ENCODE measurements around the gene BFSP1.
A peak's percentile ranks its signal among the peaks of the same experiment; 100 is the strongest.

The BFSP1 gene

DNA sequence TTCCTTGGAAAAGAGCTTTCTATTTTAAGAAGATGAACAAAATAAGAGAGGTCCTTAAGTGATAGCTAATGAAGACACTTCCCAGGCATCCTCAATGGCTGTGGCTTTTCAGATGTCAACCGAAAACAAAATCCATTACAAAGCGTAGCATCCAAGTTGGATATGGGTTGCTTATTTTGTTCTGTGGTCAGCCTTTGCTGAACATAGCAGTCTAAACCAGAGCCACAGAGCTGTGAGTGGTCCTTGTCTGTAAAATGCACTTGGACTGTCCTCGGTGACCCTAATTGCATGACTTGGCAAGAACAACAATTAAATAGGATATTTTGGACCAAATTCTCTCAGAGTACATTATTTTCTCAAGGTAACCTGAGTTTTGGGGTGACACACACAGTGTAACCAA, 10.4 kb upstream of the BFSP1 start:
- no peak for ATAC-seq
- no peak for TF ChIP-seq ZFP30 (CRISPR knock-in tag; IDR thresholded peaks at IDR 0.05)
- TF ChIP-seq, protein P1, sequence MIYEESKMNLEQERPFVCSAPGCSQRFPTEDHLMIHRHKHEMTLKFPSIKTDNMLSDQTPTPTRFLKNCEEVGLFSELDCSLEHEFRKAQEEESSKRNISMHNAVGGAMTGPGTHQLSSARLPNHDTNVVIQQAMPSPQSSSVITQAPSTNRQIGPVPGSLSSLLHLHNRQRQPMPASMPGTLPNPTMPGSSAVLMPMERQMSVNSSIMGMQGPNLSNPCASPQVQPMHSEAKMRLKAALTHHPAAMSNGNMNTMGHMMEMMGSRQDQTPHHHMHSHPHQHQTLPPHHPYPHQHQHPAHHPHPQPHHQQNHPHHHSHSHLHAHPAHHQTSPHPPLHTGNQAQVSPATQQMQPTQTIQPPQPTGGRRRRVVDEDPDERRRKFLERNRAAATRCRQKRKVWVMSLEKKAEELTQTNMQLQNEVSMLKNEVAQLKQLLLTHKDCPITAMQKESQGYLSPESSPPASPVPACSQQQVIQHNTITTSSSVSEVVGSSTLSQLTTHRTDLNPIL (CRISPR knock-in tag; IDR thresholded peaks at IDR 0.05; ENCODE audit: low read depth) = no peak
- no peak for TF ChIP-seq ZC3H10 (CRISPR knock-in tag; IDR thresholded peaks at IDR 0.05)
- no peak for TF ChIP-seq ARNTL (CRISPR knock-in tag; IDR thresholded peaks at IDR 0.05; ENCODE audit: borderline replicate concordance, low read depth)
- no peak for TF ChIP-seq SNAI2 (CRISPR knock-in tag; IDR thresholded peaks at IDR 0.05)
- no peak for TF ChIP-seq ZNF565 (CRISPR knock-in tag; conservative IDR thresholded peaks at IDR 0.05; ENCODE audit: low read depth)
- TF ChIP-seq, protein P2, sequence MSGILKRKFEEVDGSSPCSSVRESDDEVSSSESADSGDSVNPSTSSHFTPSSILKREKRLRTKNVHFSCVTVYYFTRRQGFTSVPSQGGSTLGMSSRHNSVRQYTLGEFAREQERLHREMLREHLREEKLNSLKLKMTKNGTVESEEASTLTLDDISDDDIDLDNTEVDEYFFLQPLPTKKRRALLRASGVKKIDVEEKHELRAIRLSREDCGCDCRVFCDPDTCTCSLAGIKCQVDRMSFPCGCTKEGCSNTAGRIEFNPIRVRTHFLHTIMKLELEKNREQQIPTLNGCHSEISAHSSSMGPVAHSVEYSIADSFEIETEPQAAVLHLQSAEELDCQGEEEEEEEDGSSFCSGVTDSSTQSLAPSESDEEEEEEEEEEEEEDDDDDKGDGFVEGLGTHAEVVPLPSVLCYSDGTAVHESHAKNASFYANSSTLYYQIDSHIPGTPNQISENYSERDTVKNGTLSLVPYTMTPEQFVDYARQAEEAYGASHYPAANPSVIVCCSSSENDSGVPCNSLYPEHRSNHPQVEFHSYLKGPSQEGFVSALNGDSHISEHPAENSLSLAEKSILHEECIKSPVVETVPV (CRISPR knock-in tag; IDR thresholded peaks at IDR 0.05) = no peak
- no peak for TF ChIP-seq TOX (CRISPR knock-in tag; IDR thresholded peaks at IDR 0.05; ENCODE audit: borderline replicate concordance)
- no peak for TF ChIP-seq CSDC2 (CRISPR knock-in tag; IDR thresholded peaks at IDR 0.05)
- TF ChIP-seq GLIS3 (CRISPR knock-in tag; IDR thresholded peaks at IDR 0.05) = no peak

DNA sequence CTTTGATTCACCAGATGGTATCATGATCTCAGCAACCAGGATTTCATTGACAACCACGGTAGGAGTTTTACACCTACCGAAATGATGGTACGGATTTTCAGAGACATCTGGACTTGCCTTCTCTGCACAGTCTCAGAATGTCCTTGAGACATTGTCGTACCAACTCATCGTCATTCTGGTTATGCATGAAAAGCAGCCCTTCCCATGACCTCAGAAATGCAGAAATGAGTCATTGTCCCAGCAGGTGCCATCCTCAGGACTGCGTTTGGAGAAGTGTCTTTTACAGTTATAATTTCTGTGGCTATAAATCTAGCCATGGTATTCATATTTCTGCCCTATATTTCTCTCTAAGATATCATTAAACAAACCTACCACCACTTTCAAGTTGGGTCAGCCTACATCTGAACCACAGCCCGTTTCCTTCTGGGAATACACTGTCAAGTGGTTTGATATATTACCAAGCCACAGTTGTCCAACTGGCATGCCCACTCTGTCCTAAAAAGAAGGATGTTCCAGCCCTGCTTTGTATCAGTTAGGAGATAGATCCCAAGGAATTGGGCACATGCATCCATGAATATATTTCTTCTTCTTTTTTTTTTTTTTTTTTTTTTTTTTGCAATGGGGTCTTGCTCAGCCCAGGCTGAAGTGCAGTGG, 7.5 kb upstream of the BFSP1 start:
- no peak for ATAC-seq
- TF ChIP-seq, protein P3, sequence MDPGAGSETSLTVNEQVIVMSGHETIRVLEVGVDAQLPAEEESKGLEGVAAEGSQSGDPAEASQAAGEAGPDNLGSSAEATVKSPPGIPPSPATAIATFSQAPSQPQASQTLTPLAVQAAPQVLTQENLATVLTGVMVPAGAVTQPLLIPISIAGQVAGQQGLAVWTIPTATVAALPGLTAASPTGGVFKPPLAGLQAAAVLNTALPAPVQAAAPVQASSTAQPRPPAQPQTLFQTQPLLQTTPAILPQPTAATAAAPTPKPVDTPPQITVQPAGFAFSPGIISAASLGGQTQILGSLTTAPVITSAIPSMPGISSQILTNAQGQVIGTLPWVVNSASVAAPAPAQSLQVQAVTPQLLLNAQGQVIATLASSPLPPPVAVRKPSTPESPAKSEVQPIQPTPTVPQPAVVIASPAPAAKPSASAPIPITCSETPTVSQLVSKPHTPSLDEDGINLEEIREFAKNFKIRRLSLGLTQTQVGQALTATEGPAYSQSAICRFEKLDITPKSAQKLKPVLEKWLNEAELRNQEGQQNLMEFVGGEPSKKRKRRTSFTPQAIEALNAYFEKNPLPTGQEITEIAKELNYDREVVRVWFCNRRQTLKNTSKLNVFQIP (CRISPR knock-in tag; IDR thresholded peaks at IDR 0.05; ENCODE audit: borderline replicate concordance, low read depth) = no peak
- peak; percentile 42; the same call in 1 of the 2 replicates for TF ChIP-seq ZNF8 (CRISPR knock-in tag; IDR thresholded peaks at IDR 0.05)

DNA sequence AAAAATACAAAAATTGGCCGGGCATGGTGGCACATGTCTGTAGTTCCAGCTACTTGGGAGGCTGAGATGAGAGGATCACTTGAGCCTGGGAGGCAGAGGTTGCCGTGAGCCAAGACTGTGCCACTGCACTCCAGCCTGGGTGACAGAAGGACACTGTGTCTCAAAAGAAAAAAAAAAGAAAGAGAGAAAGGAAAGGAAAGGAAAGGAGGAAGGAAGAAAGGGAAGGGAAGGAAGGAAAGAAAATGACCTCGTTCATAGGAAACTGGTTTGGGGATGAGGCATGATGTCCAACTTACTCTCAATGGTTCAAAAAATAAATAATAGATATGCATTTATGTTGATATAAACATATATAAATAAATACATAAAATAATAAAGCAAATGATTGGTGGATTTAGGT, 6.8 kb upstream of the BFSP1 start:
- TF ChIP-seq BACH2 (CRISPR knock-in tag; IDR thresholded peaks at IDR 0.05; ENCODE audit: borderline replicate concordance) (no peak), RARB (CRISPR knock-in tag; IDR thresholded peaks at IDR 0.05) (no peak), PPARA (CRISPR knock-in tag; IDR thresholded peaks at IDR 0.05; ENCODE audit: borderline replicate concordance) (no peak), OSR1 (CRISPR knock-in tag; IDR thresholded peaks at IDR 0.05) (no peak), TOX (CRISPR knock-in tag; IDR thresholded peaks at IDR 0.05; ENCODE audit: borderline replicate concordance) (no peak), GLIS3 (CRISPR knock-in tag; IDR thresholded peaks at IDR 0.05) (no peak)
- TF ChIP-seq, protein P3 (CRISPR knock-in tag; IDR thresholded peaks at IDR 0.05; ENCODE audit: borderline replicate concordance, low read depth) = no peak
- ATAC-seq = no peak

DNA sequence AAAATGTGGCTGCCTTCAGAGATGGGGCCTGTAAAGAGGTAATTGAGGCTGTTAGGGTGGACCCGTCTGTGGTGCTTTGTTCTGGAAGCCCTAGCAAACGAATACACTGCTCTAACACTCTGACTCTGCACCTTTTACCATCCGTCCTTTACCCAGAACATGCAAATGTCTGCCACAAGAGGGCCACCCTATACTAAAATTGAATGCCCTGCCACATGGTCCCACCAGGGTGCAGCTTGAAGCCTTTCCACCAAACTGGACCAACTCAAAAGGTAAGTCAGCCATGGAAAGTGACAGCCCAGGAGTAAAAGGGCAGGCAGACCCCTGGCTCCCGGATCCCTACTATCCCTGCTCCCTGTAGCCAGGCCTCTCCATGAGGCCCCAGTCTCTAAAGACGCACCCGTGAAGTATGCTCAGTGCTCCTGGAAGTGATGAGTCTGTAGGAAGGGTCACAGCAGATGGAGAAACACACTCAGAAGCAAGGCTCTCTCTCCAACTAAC, 5.8 kb upstream of the BFSP1 start:
- peak; percentile 100 for ATAC-seq
- TF ChIP-seq ZNF8 (CRISPR knock-in tag; IDR thresholded peaks at IDR 0.05) (no peak), SNAI2 (CRISPR knock-in tag; IDR thresholded peaks at IDR 0.05) (no peak), BACH2 (CRISPR knock-in tag; IDR thresholded peaks at IDR 0.05; ENCODE audit: borderline replicate concordance) (no peak), ZFP3 (CRISPR knock-in tag; IDR thresholded peaks at IDR 0.05) (no peak), GLIS3 (CRISPR knock-in tag; IDR thresholded peaks at IDR 0.05) (no peak), ESRRG (CRISPR knock-in tag; IDR thresholded peaks at IDR 0.05) (no peak), ISL1 (CRISPR knock-in tag; IDR thresholded peaks at IDR 0.05) (no peak), OSR1 (CRISPR knock-in tag; IDR thresholded peaks at IDR 0.05) (no peak), PPARA (CRISPR knock-in tag; IDR thresholded peaks at IDR 0.05; ENCODE audit: borderline replicate concordance) (no peak)
- TF ChIP-seq, protein P4, sequence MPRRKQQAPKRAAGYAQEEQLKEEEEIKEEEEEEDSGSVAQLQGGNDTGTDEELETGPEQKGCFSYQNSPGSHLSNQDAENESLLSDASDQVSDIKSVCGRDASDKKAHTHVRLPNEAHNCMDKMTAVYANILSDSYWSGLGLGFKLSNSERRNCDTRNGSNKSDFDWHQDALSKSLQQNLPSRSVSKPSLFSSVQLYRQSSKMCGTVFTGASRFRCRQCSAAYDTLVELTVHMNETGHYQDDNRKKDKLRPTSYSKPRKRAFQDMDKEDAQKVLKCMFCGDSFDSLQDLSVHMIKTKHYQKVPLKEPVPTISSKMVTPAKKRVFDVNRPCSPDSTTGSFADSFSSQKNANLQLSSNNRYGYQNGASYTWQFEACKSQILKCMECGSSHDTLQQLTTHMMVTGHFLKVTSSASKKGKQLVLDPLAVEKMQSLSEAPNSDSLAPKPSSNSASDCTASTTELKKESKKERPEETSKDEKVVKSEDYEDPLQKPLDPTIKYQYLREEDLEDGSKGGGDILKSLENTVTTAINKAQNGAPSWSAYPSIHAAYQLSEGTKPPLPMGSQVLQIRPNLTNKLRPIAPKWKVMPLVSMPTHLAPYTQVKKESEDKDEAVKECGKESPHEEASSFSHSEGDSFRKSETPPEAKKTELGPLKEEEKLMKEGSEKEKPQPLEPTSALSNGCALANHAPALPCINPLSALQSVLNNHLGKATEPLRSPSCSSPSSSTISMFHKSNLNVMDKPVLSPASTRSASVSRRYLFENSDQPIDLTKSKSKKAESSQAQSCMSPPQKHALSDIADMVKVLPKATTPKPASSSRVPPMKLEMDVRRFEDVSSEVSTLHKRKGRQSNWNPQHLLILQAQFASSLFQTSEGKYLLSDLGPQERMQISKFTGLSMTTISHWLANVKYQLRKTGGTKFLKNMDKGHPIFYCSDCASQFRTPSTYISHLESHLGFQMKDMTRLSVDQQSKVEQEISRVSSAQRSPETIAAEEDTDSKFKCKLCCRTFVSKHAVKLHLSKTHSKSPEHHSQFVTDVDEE (CRISPR knock-in tag; IDR thresholded peaks at IDR 0.05) = no peak
- TF ChIP-seq, protein P1 (CRISPR knock-in tag; IDR thresholded peaks at IDR 0.05; ENCODE audit: low read depth) = no peak

Data from SK-N-SH treated with all-trans-retinoic acid at 6 μM for 48 hours (cell line).